Thyroid gland (tissue), 4 donors: ENCODE results near the gene SPATA25. TPM values are rescaled to one million over a fixed set of nuclear protein-coding genes. Genes with fewer than 3 reads are reported as not detected.

Experiments
- DNase-seq, 2 donors: peaks; one replicate each; pipeline ENCODE4 v3.0.0-alpha.2; 2019
- H3K27ac ChIP-seq, 3 donors: fragments of 200-600 bp; sonication (generic); 1 replicate in 2 of 3; 2 replicates in 1 of 3; pipeline ENCODE4 v1.5.1; 2016 to 2019; ENCODE audit warnings: mild to moderate bottlenecking in 1 of 3, moderate library complexity in 1 of 3
- H3K27me3 ChIP-seq: fragments of 200-600 bp; sonication (generic); one replicate; pipeline ENCODE4 v1.5.1; 2019
- H3K36me3 ChIP-seq, 2 donors: fragments of 200-600 bp; sonication (generic); one replicate each; pipeline ENCODE4 v1.5.1; 2016 to 2019
- H3K4me1 ChIP-seq, 2 donors: fragments of 200-600 bp; sonication (generic); one replicate each; pipeline ENCODE4 v1.5.1; 2017 to 2019
- H3K4me3 ChIP-seq, 3 donors: fragments of 200-600 bp; sonication (generic); replicated peaks in 1 of 3; 1 replicate in 2 of 3; 2 replicates in 1 of 3; pipeline ENCODE4 v1.5.1; 2016; ENCODE audit warnings: mild to moderate bottlenecking in 1 of 3
- H3K9me3 ChIP-seq: fragments of 200-600 bp; sonication (generic); one replicate; pipeline ENCODE4 v1.5.1; 2017
- CTCF ChIP-seq, 6 experiments: fragments of 200-600 bp in 3 of 6; fragments of 450-650 bp in 3 of 6; sonication (generic) in 3 of 6; IDR thresholded peaks; one replicate each; pipeline ENCODE4 v1.5.1; 2016 to 2019; ENCODE audit warnings: antibody characterized with exemption in 6 of 6, mild to moderate bottlenecking in 2 of 6, inconsistent platforms in 1 of 6, moderate library complexity in 1 of 6
- POLR2A ChIP-seq, 2 donors: fragments of 450-650 bp; IDR thresholded peaks; one replicate each; pipeline ENCODE4 v1.6.1; 2017; ENCODE audit warnings: antibody characterized with exemption in 2 of 2, mild to moderate bottlenecking in 2 of 2, moderate library complexity in 1 of 2
- WGBS, 2 donors: methylation state at CpG; one replicate each; pipeline ENCODE4 v1.1.5; 2017; 5-methylcytosine and 5-hydroxymethylcytosine counted together
- intact Hi-C: fragments of 100-400 bp; cut with DNase I; formaldehyde crosslinking; loops from one replicate; pipeline ENCODE4 v1.15.1; 2023
- total RNA-seq, 4 donors: library from RNA; depleted of rRNA; stranded (reverse); fragments of >200 nt; gene quantifications; one replicate each; pipeline ENCODE4 v1.2.3, GENCODE V29; 2016

Gene SPATA25
- total RNA-seq, 4 donors from 2014 or later = 3.0 to 8.8 (median 5.0) TPM; not detected in 1

- no peaks in the 10 kb centered on the region for H3K36me3 ChIP-seq
- 1 to 3% methylated on average over 25 to 33 of the region's 58 CpGs for WGBS, 2 donors
- H3K27me3 ChIP-seq = no peaks in the 10 kb centered on the region
- intact Hi-C loops = no loop called here
- TF ChIP-seq CTCF (IDR thresholded peaks at IDR 0.05) (no peak), POLR2A (IDR thresholded peaks at IDR 0.05) (peak in 1 of 2 donors; percentile 17)
- peaks cover 8 to 22% of the 10 kb centered on the region in 2 donors for H3K4me1 ChIP-seq
- peak; percentile 32 to 36 for DNase-seq
- no peaks in the 10 kb centered on the region for H3K9me3 ChIP-seq
- peak within 1 kb of the TSS in 2 of 3 donors; percentile 31 to 32 for H3K4me3 ChIP-seq
- H3K27ac ChIP-seq = peak within 1 kb of the TSS; percentile 33 to 76 (median 71)
These were observed 24.3 kb upstream of the SPATA25 start, which contains the start of gene PLTP for GRCh38 chr20:45911486-45912343. Gene PLTP, minus strand, starts transcription at chr20:45912155. Its CDS starts 703 bp downstream, at chr20:45911452.

- TF ChIP-seq POLR2A (IDR thresholded peaks at IDR 0.05) = peak in 1 of 2 donors; percentile 36
- TF ChIP-seq CTCF (IDR thresholded peaks at IDR 0.05) = no peak
These were observed 23.5 kb upstream of the SPATA25 start for GRCh38 chr20:45910670-45911485.

GRCh38 chr20:45909817-45910669 is 22.6 kb upstream of the SPATA25 start:
- intact Hi-C loops = no loop called here
- H3K27ac ChIP-seq = no peak overlapping the region

More at GRCh38 chr20:45910670-45911485, 23.5 kb upstream of the SPATA25 start:
- Histone ChIP-seq H3K9me3 (no peaks in the 10 kb centered on the region), H3K4me1 (peaks cover 8 to 22% of the 10 kb centered on the region in 2 donors), H3K4me3 (peak overlapping the region in 2 of 3 donors; percentile 31 to 32), H3K27ac (peak overlapping the region; percentile 33 to 76 (median 71)), H3K36me3 (no peaks in the 10 kb centered on the region), H3K27me3 (no peaks in the 10 kb centered on the region)
- intact Hi-C loops = no loop called here
- WGBS, 2 donors = 7 to 9% methylated on average over 30 to 41 of the region's 43 CpGs
- peak; percentile 73 to 77 for DNase-seq

More at GRCh38 chr20:45909817-45910669, 22.6 kb upstream of the SPATA25 start:
- no peaks in the 10 kb centered on the region for H3K36me3 ChIP-seq
- TF ChIP-seq POLR2A (IDR thresholded peaks at IDR 0.05) (no peak), CTCF (IDR thresholded peaks at IDR 0.05) (no peak)
- H3K27me3 ChIP-seq = no peaks in the 10 kb centered on the region
- H3K4me3 ChIP-seq = no peak overlapping the region
- no peaks in the 10 kb centered on the region for H3K9me3 ChIP-seq
- WGBS, 2 donors = 84 to 89% methylated on average over 19 to 22 of the region's 22 CpGs
- DNase-seq = no peak
- H3K4me1 ChIP-seq = peaks cover 8 to 22% of the 10 kb centered on the region in 2 donors
